ENCODE data around the gene ZBTB40.

- TF ChIP-seq, protein P1, sequence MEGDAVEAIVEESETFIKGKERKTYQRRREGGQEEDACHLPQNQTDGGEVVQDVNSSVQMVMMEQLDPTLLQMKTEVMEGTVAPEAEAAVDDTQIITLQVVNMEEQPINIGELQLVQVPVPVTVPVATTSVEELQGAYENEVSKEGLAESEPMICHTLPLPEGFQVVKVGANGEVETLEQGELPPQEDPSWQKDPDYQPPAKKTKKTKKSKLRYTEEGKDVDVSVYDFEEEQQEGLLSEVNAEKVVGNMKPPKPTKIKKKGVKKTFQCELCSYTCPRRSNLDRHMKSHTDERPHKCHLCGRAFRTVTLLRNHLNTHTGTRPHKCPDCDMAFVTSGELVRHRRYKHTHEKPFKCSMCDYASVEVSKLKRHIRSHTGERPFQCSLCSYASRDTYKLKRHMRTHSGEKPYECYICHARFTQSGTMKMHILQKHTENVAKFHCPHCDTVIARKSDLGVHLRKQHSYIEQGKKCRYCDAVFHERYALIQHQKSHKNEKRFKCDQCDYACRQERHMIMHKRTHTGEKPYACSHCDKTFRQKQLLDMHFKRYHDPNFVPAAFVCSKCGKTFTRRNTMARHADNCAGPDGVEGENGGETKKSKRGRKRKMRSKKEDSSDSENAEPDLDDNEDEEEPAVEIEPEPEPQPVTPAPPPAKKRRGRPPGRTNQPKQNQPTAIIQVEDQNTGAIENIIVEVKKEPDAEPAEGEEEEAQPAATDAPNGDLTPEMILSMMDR (conservative IDR thresholded peaks at IDR 0.05; ENCODE audit: low read depth, low read length) = no peak
- no peak for TF ChIP-seq EZH2 (IDR thresholded peaks at IDR 0.05; ENCODE audit: borderline replicate concordance, low read depth, low read length, poor library complexity, severe bottlenecking)
Measured at GRCh38 chr1:22471078-22471477, 19.4 kb downstream of the ZBTB40 start.
